Mucosa of descending colon (tissue), 3 donors: ENCODE data around the gene ANKS4B. TPM values are rescaled to one million over a fixed set of nuclear protein-coding genes. Genes with fewer than 3 reads are reported as not detected.
"Not testable (repeated sequence)": the region's sequence is repeated elsewhere in the genome, so short reads cannot be mapped to it uniquely, and the experiment has no call there.

ENCODE experiments used
- ATAC-seq: fragments of 200-7000 bp; cut with Tn5 transposase; one replicate; pipeline ENCODE4 v1.9.1; 2020; ENCODE audit warnings: mild to moderate bottlenecking, moderate library complexity
- DNase-seq, 3 donors: peaks; one replicate each; pipeline ENCODE4 v3.0.0-alpha.2; 2020
- H3K36me3 ChIP-seq: fragments of 200-600 bp; one replicate; pipeline ENCODE4 v1.8.0; 2021; ENCODE audit warnings: low read depth, mild to moderate bottlenecking
- H3K4me1 ChIP-seq: fragments of 200-600 bp; one replicate; pipeline ENCODE4 v1.8.0; 2021; ENCODE audit warnings: low read depth, mild to moderate bottlenecking
- H3K4me3 ChIP-seq: fragments of 200-600 bp; one replicate; pipeline ENCODE4 v1.8.0; 2021; ENCODE audit warnings: mild to moderate bottlenecking
- H3K9me3 ChIP-seq: fragments of 200-600 bp; one replicate; pipeline ENCODE4 v1.8.0; 2021; ENCODE audit warnings: mild to moderate bottlenecking
- intact Hi-C, 2 donors: fragments of 100-400 bp; cut with DNase I in 1 of 2; cut with micrococcal nuclease in 1 of 2; formaldehyde crosslinking; loops; one replicate each; pipeline versions ENCODE4 v1.11.0 to v1.11.1; 2022; cut with DNase I, micrococcal nuclease
- total RNA-seq, 3 donors: library from RNA; stranded (reverse); fragmentation: NEBNext Ultra II Directional in 2 of 3; extraction: Animal tissue kit (Norgen Biotek cat#: 25700) in 2 of 3; gene quantifications; one replicate each; pipeline versions ENCODE4 v1.2.1 to v1.2.4, GENCODE V29; 2021 to 2023
- TF ChIP-seq, protein P1 (sequence below): fragments of 200-600 bp; IDR thresholded peaks from one replicate; pipeline ENCODE4 v1.8.0; 2022; ENCODE audit warnings: antibody characterized with exemption, mild to moderate bottlenecking
- donor health status: DM: no; HTN: no; CAD: no; lungs with moderate emphysema.
- donor health status: DM: no; HTN: no; CAD: no.
- donor health status: DM: no; HTN: yes; CAD: no.

ANKS4B gene
- total RNA-seq, 3 donors from 2014 or later, result 20.9 to 55.3 (median 46.2) TPM

DNA sequence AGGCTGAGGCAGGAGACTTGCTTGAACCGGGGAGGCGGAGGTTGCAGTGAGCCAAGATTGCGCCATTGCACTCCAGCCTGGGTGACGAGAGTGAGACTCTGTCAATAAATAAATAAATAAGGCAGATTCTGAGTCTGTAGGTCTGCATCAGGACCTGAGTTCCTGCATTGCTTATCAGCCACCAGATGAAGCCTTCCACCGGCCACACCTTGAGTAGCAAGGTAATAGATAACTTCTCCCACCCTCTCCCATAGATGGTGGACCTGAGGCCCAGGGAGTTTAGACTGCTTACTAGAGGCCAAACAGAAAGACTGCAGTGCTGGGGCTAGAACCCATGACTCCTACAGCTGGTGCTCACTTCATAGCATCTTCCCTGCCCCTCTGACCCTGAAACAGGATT is 44.2 kb upstream of the ANKS4B start:
- H3K4me1 ChIP-seq, result peaks cover 8% of the 10 kb centered on the region
- no peaks in the 10 kb centered on the region for H3K36me3 ChIP-seq
- intact Hi-C loops, result no loop called here
- DNase-seq (no peak), ATAC-seq (peak; percentile 10)
- no peaks in the 10 kb centered on the region for H3K9me3 ChIP-seq
- no peak overlapping the region for H3K4me3 ChIP-seq
- TF ChIP-seq, protein P1, sequence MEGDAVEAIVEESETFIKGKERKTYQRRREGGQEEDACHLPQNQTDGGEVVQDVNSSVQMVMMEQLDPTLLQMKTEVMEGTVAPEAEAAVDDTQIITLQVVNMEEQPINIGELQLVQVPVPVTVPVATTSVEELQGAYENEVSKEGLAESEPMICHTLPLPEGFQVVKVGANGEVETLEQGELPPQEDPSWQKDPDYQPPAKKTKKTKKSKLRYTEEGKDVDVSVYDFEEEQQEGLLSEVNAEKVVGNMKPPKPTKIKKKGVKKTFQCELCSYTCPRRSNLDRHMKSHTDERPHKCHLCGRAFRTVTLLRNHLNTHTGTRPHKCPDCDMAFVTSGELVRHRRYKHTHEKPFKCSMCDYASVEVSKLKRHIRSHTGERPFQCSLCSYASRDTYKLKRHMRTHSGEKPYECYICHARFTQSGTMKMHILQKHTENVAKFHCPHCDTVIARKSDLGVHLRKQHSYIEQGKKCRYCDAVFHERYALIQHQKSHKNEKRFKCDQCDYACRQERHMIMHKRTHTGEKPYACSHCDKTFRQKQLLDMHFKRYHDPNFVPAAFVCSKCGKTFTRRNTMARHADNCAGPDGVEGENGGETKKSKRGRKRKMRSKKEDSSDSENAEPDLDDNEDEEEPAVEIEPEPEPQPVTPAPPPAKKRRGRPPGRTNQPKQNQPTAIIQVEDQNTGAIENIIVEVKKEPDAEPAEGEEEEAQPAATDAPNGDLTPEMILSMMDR, result no peak

DNA sequence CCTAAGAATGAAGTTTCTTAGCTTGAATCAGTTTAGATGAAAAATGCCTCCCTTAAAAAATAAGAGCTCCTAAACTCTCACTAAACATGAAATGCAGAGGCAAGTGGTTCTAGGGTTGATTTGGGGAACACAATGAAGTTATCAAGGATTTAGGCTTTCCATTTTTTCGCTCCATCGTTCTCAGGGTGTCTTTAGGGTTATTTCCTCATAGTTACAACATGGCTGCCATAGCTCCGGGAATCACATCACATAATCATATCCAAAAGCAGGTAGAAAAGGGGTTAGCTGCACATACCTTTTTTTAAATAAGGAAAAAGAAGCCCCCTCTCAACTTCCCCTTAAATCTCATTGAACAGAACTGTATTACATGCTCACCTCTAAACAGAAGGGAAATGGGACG is 43.5 kb upstream of the ANKS4B start:
- DNase-seq, result no peak
- intact Hi-C loops, result no loop called here
- no peaks in the 10 kb centered on the region for H3K9me3 ChIP-seq
- H3K36me3 ChIP-seq, result no peaks in the 10 kb centered on the region
- peaks cover 8% of the 10 kb centered on the region for H3K4me1 ChIP-seq
- TF ChIP-seq, protein P1, result no peak
- no peak for ATAC-seq
- H3K4me3 ChIP-seq, result no peak overlapping the region

DNA sequence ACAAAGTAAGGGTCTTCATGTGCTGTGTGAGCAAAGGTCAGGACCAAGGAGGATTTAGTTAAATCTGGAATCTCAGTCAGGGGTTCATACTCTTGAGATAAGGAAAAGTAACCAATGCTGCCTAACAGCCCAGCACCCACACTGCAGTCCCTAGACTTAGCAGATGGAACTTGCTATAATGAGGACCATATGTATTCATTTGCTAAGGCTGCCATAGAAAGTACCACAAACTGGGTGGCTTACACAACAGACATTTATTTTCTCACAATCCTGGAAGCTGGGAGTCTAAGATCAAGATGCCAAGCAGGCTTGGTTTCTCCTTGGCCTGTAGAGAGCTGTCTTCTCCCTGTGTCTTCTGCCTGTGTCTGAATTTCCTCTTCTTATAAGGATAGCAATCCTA is 42.9 kb upstream of the ANKS4B start:
- TF ChIP-seq, protein P1, result no peak
- no peak overlapping the region for H3K4me3 ChIP-seq
- intact Hi-C loops, result no loop called here
- H3K36me3 ChIP-seq, result no peaks in the 10 kb centered on the region
- no peaks in the 10 kb centered on the region for H3K9me3 ChIP-seq
- no peak for DNase-seq
- peaks cover 8% of the 10 kb centered on the region for H3K4me1 ChIP-seq
- no peak for ATAC-seq

DNA sequence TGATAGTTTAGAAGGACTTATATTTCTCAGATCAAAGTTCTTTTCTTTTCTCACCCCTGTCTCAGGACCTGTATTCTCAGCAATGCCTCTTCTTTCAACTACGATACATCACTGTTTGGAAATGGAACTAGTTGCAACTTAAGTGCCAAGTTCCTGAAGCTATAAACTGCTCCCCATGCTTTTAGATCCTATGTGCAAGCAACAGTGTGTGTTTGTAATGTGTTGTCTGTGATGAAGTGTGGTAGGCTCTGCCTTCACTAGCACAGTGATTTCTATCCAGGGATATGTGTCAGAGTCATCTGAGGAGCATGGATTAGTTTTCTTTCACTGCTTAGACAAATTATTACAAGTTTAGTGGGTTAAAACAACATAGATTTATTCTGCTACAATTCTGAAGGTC is 40.5 kb upstream of the ANKS4B start:
- no peak overlapping the region for H3K4me3 ChIP-seq
- no peak for DNase-seq
- TF ChIP-seq, protein P1, result no peak
- no peak for ATAC-seq
- no peaks in the 10 kb centered on the region for H3K36me3 ChIP-seq
- H3K9me3 ChIP-seq, result no peaks in the 10 kb centered on the region
- H3K4me1 ChIP-seq, result peaks cover 8% of the 10 kb centered on the region
- intact Hi-C loops, result no loop called here

DNA sequence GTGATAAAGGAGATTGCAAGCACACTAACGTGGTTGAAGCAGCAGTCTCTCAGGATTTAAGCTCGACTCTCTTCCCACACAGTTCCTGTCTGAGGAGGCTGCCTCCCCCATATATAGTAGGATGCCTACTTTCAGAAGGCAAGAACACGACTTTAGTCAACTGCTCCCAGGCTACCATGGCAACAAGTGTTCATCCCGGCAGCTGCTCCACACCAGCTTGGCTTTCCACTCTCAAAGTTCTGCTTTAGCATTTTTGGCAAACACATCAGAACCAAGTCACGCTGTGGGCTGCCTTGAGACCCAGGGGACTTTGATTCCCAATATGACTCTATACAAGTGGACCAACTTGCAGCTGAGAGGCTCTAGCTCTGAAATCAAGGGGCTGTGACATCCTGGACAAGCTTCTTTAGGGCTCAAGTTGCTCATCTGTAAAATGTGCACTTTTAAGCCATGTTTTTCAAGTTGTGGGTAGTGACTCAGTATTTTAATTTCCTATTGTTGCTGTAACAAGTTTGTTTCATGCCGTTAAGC is 38.7 kb upstream of the ANKS4B start:
- no peak overlapping the region for H3K4me3 ChIP-seq
- intact Hi-C loops, result no loop called here
- DNase-seq (no peak), ATAC-seq (no peak)
- TF ChIP-seq, protein P1, result no peak
- H3K9me3 ChIP-seq, result no peaks in the 10 kb centered on the region
- no peaks in the 10 kb centered on the region for H3K36me3 ChIP-seq
- peaks cover 1% of the 10 kb centered on the region for H3K4me1 ChIP-seq

DNA sequence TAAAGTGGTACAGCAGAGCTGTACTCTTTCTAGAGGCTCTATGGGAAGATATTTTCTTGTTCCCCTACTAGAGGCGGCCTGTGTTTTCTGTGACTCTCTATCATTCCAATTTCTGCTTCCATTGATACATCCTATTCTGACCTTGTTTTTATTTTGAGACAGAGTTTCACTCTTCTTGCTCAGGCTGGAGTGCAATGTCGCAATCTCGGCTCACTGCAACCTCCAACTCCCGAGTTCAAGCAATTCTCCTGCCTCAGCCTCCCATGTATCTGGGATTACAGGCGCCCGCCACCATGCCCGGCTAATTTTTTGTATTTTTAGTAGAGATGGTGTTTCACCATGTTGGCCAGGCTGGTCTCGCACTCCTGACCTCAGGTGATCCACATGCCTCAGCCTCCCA is 38.2 kb upstream of the ANKS4B start:
- intact Hi-C loops, H3K4me3 ChIP-seq, H3K9me3 ChIP-seq, H3K36me3 ChIP-seq, DNase-seq, H3K4me1 ChIP-seq, ATAC-seq: not testable (repeated sequence)
